HEK293T (cell line): ENCODE results near the gene ARNT2.

Experiments used
- BHLHE40 ChIP-seq: fragments of 450-650 bp; IDR thresholded peaks from 2 replicates; pipeline ENCODE4 v1.6.1; 2016; ENCODE audit warnings: mild to moderate bottlenecking, moderate library complexity, borderline replicate concordance
- FOXK2 ChIP-seq: fragments of 450-650 bp; IDR thresholded peaks from 2 replicates; pipeline ENCODE4 v1.6.1; 2016; ENCODE audit warnings: mild to moderate bottlenecking
- HDGF ChIP-seq: fragments of 450-650 bp; IDR thresholded peaks from 2 replicates; pipeline ENCODE4 v1.6.1; 2017; ENCODE audit warnings: antibody characterized with exemption, borderline replicate concordance
- LEF1 ChIP-seq: fragments of 450-650 bp; IDR thresholded peaks from 2 replicates; pipeline ENCODE4 v1.6.1; 2017; ENCODE audit warnings: mild to moderate bottlenecking, borderline replicate concordance
- PKNOX1 ChIP-seq: fragments of 450-650 bp; IDR thresholded peaks from 2 replicates; pipeline ENCODE4 v1.6.1; 2016
- ZNF384 ChIP-seq: fragments of 450-650 bp; IDR thresholded peaks from 2 replicates; pipeline ENCODE4 v1.6.1; 2016

DNA sequence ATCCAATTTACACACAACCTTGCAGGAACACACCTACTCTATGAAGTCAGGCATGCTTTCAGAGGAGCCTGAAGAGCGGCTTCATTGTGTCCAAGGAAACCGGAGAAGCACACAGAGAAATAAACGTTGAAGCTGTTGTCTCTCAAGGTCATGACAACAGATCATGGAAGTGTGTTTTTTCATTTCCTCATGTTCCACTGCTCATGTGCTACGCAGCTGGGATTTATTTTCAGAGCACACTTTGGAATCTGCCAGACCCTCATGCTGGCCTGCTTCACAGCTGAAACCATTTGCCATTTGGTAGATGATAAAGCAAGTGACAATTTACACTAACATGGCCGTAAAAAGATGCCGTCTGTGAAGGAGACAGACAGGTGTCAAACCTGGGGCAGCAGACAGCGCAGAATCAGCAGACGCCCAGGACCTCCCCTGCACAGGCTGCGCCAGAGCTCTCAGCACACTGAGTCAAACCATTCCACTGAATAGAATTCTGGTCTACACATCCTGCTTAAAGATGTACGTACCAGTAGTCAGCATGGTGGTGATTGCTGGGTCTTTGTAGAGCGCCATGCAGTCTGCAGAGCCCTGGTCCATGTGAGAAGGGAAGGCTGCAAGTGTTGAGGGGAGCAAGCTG is 99.3 kb downstream of the ARNT2 start:
- TF ChIP-seq FOXK2 (no peak), LEF1 (no peak), ZNF384 (no peak), BHLHE40 (no peak), HDGF (no peak), PKNOX1 (no peak)
